Thyroid gland (tissue), 4 donors: ENCODE measurements around the gene GJC2.

Source experiments
- POLR2A ChIP-seq, 2 donors: fragments of 450-650 bp; IDR thresholded peaks; one replicate each; pipeline ENCODE4 v1.6.1; 2017; ENCODE audit warnings: antibody characterized with exemption in 2 of 2, mild to moderate bottlenecking in 2 of 2, moderate library complexity in 1 of 2
- TF ChIP-seq, protein P1 (sequence below), 6 experiments: fragments of 200-600 bp in 3 of 6; fragments of 450-650 bp in 3 of 6; sonication (generic) in 3 of 6; IDR thresholded peaks; one replicate each; pipeline ENCODE4 v1.5.1; 2016 to 2019; ENCODE audit warnings: antibody characterized with exemption in 6 of 6, mild to moderate bottlenecking in 2 of 6, inconsistent platforms in 1 of 6, moderate library complexity in 1 of 6

DNA sequence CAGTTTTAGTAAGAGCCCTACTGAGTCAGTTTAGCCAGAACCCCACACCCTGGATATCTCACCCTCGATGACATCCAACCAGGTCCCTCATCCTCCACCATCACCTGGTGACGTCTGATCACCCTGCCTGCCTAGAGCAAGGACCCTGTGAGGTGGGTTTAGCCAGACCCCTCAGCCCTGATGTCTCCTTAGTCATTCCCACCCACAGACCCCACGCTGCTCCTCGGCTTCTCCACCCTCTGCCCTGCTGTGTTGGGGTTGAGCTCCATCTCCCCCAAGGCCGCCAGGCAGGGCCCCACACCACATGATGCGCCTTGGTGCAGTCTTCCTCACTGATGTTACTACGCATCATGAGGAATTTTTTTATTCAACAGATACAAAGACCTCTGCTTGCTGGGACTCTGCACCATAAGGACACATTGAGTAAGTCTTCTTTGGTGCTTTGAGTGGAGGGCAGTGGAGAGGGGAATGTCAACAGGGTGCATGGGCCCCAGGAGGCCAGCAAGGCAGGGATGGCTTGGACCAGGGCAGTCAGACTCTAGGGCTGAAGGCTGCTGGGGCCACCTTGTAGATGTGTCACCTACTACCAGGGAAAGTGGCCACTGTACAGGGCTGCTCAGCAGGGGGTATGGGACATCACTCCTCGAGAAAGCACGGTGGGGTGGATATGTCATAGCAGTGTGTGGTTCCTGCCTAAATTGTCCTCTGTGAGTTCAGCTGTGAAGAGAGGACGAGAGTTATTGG lies 14.2 kb downstream of the GJC2 start:
- no peak for TF ChIP-seq POLR2A (IDR thresholded peaks at IDR 0.05)
- TF ChIP-seq, protein P1, sequence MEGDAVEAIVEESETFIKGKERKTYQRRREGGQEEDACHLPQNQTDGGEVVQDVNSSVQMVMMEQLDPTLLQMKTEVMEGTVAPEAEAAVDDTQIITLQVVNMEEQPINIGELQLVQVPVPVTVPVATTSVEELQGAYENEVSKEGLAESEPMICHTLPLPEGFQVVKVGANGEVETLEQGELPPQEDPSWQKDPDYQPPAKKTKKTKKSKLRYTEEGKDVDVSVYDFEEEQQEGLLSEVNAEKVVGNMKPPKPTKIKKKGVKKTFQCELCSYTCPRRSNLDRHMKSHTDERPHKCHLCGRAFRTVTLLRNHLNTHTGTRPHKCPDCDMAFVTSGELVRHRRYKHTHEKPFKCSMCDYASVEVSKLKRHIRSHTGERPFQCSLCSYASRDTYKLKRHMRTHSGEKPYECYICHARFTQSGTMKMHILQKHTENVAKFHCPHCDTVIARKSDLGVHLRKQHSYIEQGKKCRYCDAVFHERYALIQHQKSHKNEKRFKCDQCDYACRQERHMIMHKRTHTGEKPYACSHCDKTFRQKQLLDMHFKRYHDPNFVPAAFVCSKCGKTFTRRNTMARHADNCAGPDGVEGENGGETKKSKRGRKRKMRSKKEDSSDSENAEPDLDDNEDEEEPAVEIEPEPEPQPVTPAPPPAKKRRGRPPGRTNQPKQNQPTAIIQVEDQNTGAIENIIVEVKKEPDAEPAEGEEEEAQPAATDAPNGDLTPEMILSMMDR (IDR thresholded peaks at IDR 0.05): no peak
